H9 (cell line): ENCODE data around the gene NRG3. TPM values are rescaled to one million over a fixed set of nuclear protein-coding genes. Genes with fewer than 3 reads are reported as not detected.

Experiments
- DNase-seq: peaks from one replicate; pipeline ENCODE4 v3.0.0-alpha.2; 2017
- H2AFZ ChIP-seq: one replicate; pipeline ENCODE4 v1.6.1; 2013; ENCODE audit warnings: mild to moderate bottlenecking, low read length, control low read depth, moderate library complexity
- H2AK5ac ChIP-seq: 2 replicates; pipeline ENCODE4 v1.6.1; 2013; ENCODE audit warnings: low read length, control low read depth, mixed read lengths; ENCODE audit not compliant: insufficient read length
- H2BK120ac ChIP-seq: one replicate; pipeline ENCODE4 v1.6.1; 2013; ENCODE audit warnings: low read depth, mild to moderate bottlenecking, low read length, control low read depth, inconsistent platforms; ENCODE audit not compliant: poor library complexity, severe bottlenecking
- H2BK12ac ChIP-seq: 2 replicates; pipeline ENCODE4 v1.6.1; 2013; ENCODE audit warnings: low read length, control low read depth, mixed read lengths, low read depth; ENCODE audit not compliant: insufficient read length
- H2BK15ac ChIP-seq: 2 replicates; pipeline ENCODE4 v1.6.1; 2013; ENCODE audit warnings: low read depth, low read length, control low read depth
- H2BK20ac ChIP-seq: one replicate; pipeline ENCODE4 v1.6.1; 2013; ENCODE audit warnings: low read depth, mild to moderate bottlenecking, low read length, control low read depth, inconsistent platforms; ENCODE audit not compliant: poor library complexity, severe bottlenecking
- H2BK5ac ChIP-seq: 2 replicates; pipeline ENCODE4 v1.6.1; 2013; ENCODE audit warnings: low read length, control low read depth, mixed read lengths; ENCODE audit not compliant: insufficient read length
- H3K14ac ChIP-seq: 2 replicates; pipeline ENCODE4 v1.6.1; 2013; ENCODE audit warnings: low read length, control low read depth; ENCODE audit not compliant: insufficient read depth
- H3K18ac ChIP-seq: 2 replicates; pipeline ENCODE4 v1.6.1; 2013; ENCODE audit warnings: low read depth, mild to moderate bottlenecking, mixed read lengths, low read length, control low read depth; ENCODE audit not compliant: insufficient read length
- H3K23ac ChIP-seq: 2 replicates; pipeline ENCODE4 v1.6.1; 2013; ENCODE audit warnings: low read length, control low read depth, mixed read lengths, low read depth; ENCODE audit not compliant: insufficient read length
- H3K23me2 ChIP-seq: 2 replicates; pipeline ENCODE4 v1.6.1; 2013; ENCODE audit warnings: low read depth, mild to moderate bottlenecking, mixed read lengths, low read length, control low read depth; ENCODE audit not compliant: insufficient read length, poor library complexity, severe bottlenecking
- H3K27ac ChIP-seq: 2 replicates; pipeline ENCODE4 v1.5.1; 2013; ENCODE audit warnings: low read length, control low read depth, mixed read lengths, low read depth; ENCODE audit not compliant: insufficient read length
- H3K27me3 ChIP-seq: 2 replicates; pipeline ENCODE4 v1.6.1; 2013; ENCODE audit warnings: low read length, control low read depth, inconsistent platforms; ENCODE audit not compliant: insufficient read depth
- H3K4ac ChIP-seq: 2 replicates; pipeline ENCODE4 v1.6.1; 2013; ENCODE audit warnings: low read depth, mild to moderate bottlenecking, control low read depth, inconsistent platforms, low read length, moderate library complexity
- H3K4me1 ChIP-seq: 2 replicates; pipeline ENCODE4 v1.6.1; 2013; ENCODE audit warnings: low read length, control low read depth, inconsistent platforms; ENCODE audit not compliant: insufficient read depth
- H3K4me2 ChIP-seq: 2 replicates; pipeline ENCODE4 v1.6.1; 2013; ENCODE audit warnings: low read length, control low read depth, mixed read lengths; ENCODE audit not compliant: insufficient read length, insufficient read depth
- H3K56ac ChIP-seq: 2 replicates; pipeline ENCODE4 v1.6.1; 2013; ENCODE audit warnings: low read depth, mild to moderate bottlenecking, mixed read lengths, low read length, control low read depth; ENCODE audit not compliant: insufficient read length
- H3K79me1 ChIP-seq: 2 replicates; pipeline ENCODE4 v1.6.1; 2013; ENCODE audit warnings: low read depth, mild to moderate bottlenecking, moderate library complexity, low read length, control low read depth, inconsistent platforms; ENCODE audit not compliant: insufficient read depth, poor library complexity, severe bottlenecking
- H3K79me2 ChIP-seq: 2 replicates; pipeline ENCODE4 v1.6.1; 2013; ENCODE audit warnings: low read length, control low read depth, inconsistent platforms; ENCODE audit not compliant: insufficient read depth
- H3K9ac ChIP-seq: 2 replicates; pipeline ENCODE4 v1.6.1; 2013; ENCODE audit warnings: low read length, control low read depth, mixed read lengths; ENCODE audit not compliant: insufficient read length; ENCODE audit errors: extremely low read depth
- H3K9me3 ChIP-seq: one replicate; pipeline ENCODE4 v1.6.1; 2013; ENCODE audit warnings: low read depth, low read length, inconsistent platforms; ENCODE audit not compliant: control insufficient read depth
- H3T11ph ChIP-seq: one replicate; pipeline ENCODE4 v1.6.1; 2013; ENCODE audit warnings: mild to moderate bottlenecking, low read length, control low read depth, inconsistent platforms
- H4K20me1 ChIP-seq: one replicate; pipeline ENCODE4 v1.6.1; 2013; ENCODE audit not compliant: control insufficient read depth, insufficient read length, insufficient read depth
- H4K5ac ChIP-seq: 2 replicates; pipeline ENCODE4 v1.6.1; 2013; ENCODE audit warnings: low read depth, mild to moderate bottlenecking, mixed read lengths, low read length, control low read depth; ENCODE audit not compliant: insufficient read length
- H4K8ac ChIP-seq: replicated peaks from 2 replicates; pipeline ENCODE4 v1.6.1; 2013; ENCODE audit warnings: low read length, control low read depth, mixed read lengths, low read depth; ENCODE audit not compliant: insufficient read length
- H4K91ac ChIP-seq: 2 replicates; pipeline ENCODE4 v1.6.1; 2013; ENCODE audit warnings: low read depth, mild to moderate bottlenecking, moderate library complexity, mixed read lengths, low read length, control low read depth; ENCODE audit not compliant: insufficient read length
- H3K27ac Mint-ChIP-seq, 3 experiments: 2 replicates in 2 of 3; 3 replicates in 1 of 3; pipeline ENCODE4 v1.8.0; 2020 to 2021; ENCODE audit warnings: mixed read lengths in 3 of 3, mild to moderate bottlenecking in 1 of 3, moderate library complexity in 1 of 3
- H3K27me3 Mint-ChIP-seq: 2 replicates; pipeline ENCODE4 v1.8.0; 2021; ENCODE audit warnings: low read depth, mild to moderate bottlenecking, moderate library complexity, mixed read lengths
- H3K36me3 Mint-ChIP-seq, 3 experiments: 2 replicates in 2 of 3; 3 replicates in 1 of 3; pipeline ENCODE4 v1.8.0; 2020 to 2021; ENCODE audit warnings: low read depth in 3 of 3, mixed read lengths in 3 of 3; ENCODE audit not compliant: insufficient read depth in 1 of 3
- H3K4me1 Mint-ChIP-seq, 2 experiments: 2 replicates each; pipeline ENCODE4 v1.8.0; 2020; ENCODE audit warnings: mixed read lengths in 2 of 2
- H3K4me3 Mint-ChIP-seq, 2 experiments: 2 replicates in 1 of 2; 3 replicates in 1 of 2; pipeline ENCODE4 v1.8.0; 2020 to 2021; ENCODE audit warnings: mild to moderate bottlenecking in 2 of 2, mixed read lengths in 2 of 2, moderate library complexity in 1 of 2
- H3K9me3 Mint-ChIP-seq, 2 experiments: 2 replicates in 1 of 2; 3 replicates in 1 of 2; pipeline ENCODE4 v1.8.0; 2020; ENCODE audit warnings: mild to moderate bottlenecking in 2 of 2, mixed read lengths in 2 of 2, moderate library complexity in 1 of 2
- CTCF ChIP-seq: fragments of 200-600 bp; sonication (generic); conservative IDR thresholded peaks from 3 replicates; pipeline ENCODE4 v1.8.0; 2021; ENCODE audit warnings: antibody characterized with exemption, mild to moderate bottlenecking
- WGBS: extraction: QIAGEN DNeasy Blood & Tissue Kit; methylation state at CpG from one replicate; pipeline ENCODE4 v1.1.7; 2013; ENCODE audit warnings: missing lambda C conversion rate, low lambda C conversion rate, mixed read lengths; ENCODE audit not compliant: insufficient read length; ENCODE audit errors: extremely low coverage; 5-methylcytosine and 5-hydroxymethylcytosine counted together
- total RNA-seq: library from RNA; stranded (reverse); gene quantifications from 2 replicates; pipeline ENCODE4 v1.2.1, GENCODE V29; 2021

Gene NRG3
- total RNA-seq, 1 experiment from 2014 or later = 1.6 TPM

DNA sequence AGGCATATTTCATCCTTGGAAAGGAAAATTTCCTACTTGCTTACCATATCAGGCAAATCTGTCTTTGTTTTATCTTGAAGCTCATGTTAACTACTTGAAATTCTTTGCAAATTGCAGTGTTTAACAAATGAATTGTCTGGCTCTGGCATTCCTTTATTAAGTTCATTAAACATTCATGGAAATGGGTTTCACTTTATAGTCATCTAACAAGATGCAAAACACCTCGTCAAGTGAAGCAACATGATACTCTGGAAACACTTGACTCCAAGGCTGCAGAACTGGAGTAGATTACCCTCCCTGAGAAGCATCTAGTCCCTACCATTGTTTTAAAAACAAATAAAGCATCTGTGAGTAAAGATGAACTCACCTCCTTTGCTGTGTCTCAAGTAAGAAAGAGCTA lies 1086.9 kb downstream of the NRG3 start:
- no peak overlapping the region for H2BK12ac ChIP-seq
- no peak overlapping the region for H3K4ac ChIP-seq
- H2AFZ ChIP-seq = no peak overlapping the region
- Mint-ChIP-seq H3K27me3 (no peaks in the 10 kb centered on the region), H3K36me3 (no peaks in the 10 kb centered on the region; a peak in 1 of 7 replicates), H3K9me3 (0 out of 5 replicates have a peak, but pooled peaks cover 0 to 2% of the 10 kb centered on the region in 2 experiments), H3K4me1 (peaks cover 37 to 43% of the 10 kb centered on the region in 2 experiments), H3K27ac (peak overlapping the region in 2 of 3 experiments; percentile 80 to 93; a peak in 2 of 7 replicates), H3K4me3 (no peak overlapping the region)
- no peak overlapping the region for H2BK15ac ChIP-seq
- no peak overlapping the region for H3T11ph ChIP-seq
- H3K9me3 ChIP-seq = no peaks in the 10 kb centered on the region
- no peak overlapping the region for H4K8ac ChIP-seq
- H2BK120ac ChIP-seq = no peak overlapping the region
- no peaks in the 10 kb centered on the region for H4K20me1 ChIP-seq
- H3K23me2 ChIP-seq = no peaks in the 10 kb centered on the region
- no peak overlapping the region for H3K56ac ChIP-seq
- peak overlapping the region; percentile 2 for H3K4me2 ChIP-seq
- peak overlapping the region; percentile 15 for H3K27ac ChIP-seq
- no peak overlapping the region for H3K18ac ChIP-seq
- no peak overlapping the region for H3K14ac ChIP-seq
- H2BK5ac ChIP-seq = no peak overlapping the region
- no peak overlapping the region for H4K91ac ChIP-seq
- no peak overlapping the region for H3K23ac ChIP-seq
- no peak overlapping the region for H3K9ac ChIP-seq
- no peak for TF ChIP-seq CTCF
- H3K79me2 ChIP-seq = no peaks in the 10 kb centered on the region
- no peaks in the 10 kb centered on the region for H3K79me1 ChIP-seq
- no peak overlapping the region for H2BK20ac ChIP-seq
- DNase-seq = no peak
- no CpG with 5 or more reads among the region's 1 CpG for WGBS
- H3K27me3 ChIP-seq = no peaks in the 10 kb centered on the region
- H2AK5ac ChIP-seq = no peak overlapping the region
- H4K5ac ChIP-seq = no peak overlapping the region
- H3K4me1 ChIP-seq = peaks cover 12% of the 10 kb centered on the region; the same call in 1 of the 2 replicates
